ENCODE measurements around the gene AVPR2.

The AVPR2 gene

GRCh38 chrX:153944140-153944799, 39.8 kb downstream of the AVPR2 start, which contains the start of gene RENBP:
Gene RENBP (minus strand): TSS chrX:153944643. CDS start chrX:153944610, 33 bp downstream.
- no peak for TF ChIP-seq POLR2A (IDR thresholded peaks at IDR 0.05; ENCODE audit: low read depth, low read length)
- DNase-seq (ENCODE audit: insufficient read length, low spot score) (no peak), FAIRE-seq (no peak)

DNA sequence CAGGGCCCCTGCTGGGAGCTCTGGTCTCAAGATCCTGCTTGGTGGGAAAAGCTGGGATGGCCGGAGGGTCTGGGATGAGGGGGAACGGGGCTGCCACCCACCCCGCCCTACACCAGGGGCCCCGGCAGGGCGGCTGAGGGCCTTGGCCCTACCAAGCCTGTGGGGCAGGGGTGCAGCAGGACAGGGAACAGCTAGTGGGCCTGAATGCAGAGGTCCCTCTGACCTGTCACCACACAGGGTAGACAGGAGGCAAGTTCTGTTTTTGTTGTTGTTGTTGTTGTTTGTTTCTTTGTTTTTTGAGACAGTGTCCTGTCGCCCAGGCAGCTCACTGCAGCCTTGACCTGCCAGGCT, 40.3 kb downstream of the AVPR2 start:
- no peak for TF ChIP-seq POLR2A (IDR thresholded peaks at IDR 0.05; ENCODE audit: low read depth, low read length)
- FAIRE-seq (no peak), DNase-seq (ENCODE audit: insufficient read length, low spot score) (no peak)

- TF ChIP-seq POLR2A (IDR thresholded peaks at IDR 0.05; ENCODE audit: low read depth, low read length), result no peak
- FAIRE-seq (no peak), DNase-seq (ENCODE audit: insufficient read length, low spot score) (no peak)
Observed at GRCh38 chrX:153945956-153946943, 41.8 kb downstream of the AVPR2 start.

GRCh38 chrX:153947009-153947769, 42.7 kb downstream of the AVPR2 start:
- no peak for TF ChIP-seq POLR2A (IDR thresholded peaks at IDR 0.05; ENCODE audit: low read depth, low read length)
- peak; percentile 89 for FAIRE-seq

DNA sequence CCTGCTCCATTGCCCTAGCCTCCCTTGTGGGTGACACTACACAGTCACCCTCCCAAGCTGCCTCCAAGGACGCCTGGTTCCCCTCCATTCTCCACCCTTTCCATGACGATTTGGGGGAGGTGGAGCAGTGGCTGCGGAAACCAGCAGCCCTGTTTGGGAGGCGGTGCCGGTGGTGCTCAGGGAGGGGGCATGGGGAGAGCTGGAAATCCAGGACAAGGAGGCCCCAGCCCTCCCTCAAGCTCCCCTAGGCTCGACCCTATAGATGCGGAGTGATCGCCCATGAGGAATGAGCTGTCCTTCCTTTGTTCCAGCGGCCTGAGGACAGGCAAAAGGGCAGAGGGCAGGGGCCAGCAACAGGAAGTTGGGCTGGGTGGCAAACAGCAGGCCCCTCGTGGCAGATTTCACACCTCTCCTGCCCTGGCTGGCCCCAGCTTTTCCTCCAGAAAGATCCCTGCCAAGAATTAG, 43.6 kb downstream of the AVPR2 start:
- no peak for DNase-seq (ENCODE audit: insufficient read length, low spot score)
- TF ChIP-seq POLR2A (IDR thresholded peaks at IDR 0.05; ENCODE audit: low read depth, low read length), result no peak
- no peak for FAIRE-seq

More at GRCh38 chrX:153947009-153947769, 42.7 kb downstream of the AVPR2 start:
- DNase-seq (ENCODE audit: insufficient read length, low spot score), result peak; percentile 80

GRCh38 chrX:153948847-153949805, 44.7 kb downstream of the AVPR2 start:
- TF ChIP-seq POLR2A (IDR thresholded peaks at IDR 0.05; ENCODE audit: low read depth, low read length), result no peak
- FAIRE-seq (no peak), DNase-seq (ENCODE audit: insufficient read length, low spot score) (no peak)

- DNase-seq (ENCODE audit: insufficient read length, low spot score), result no peak
- no peak for FAIRE-seq
- no peak for TF ChIP-seq POLR2A (IDR thresholded peaks at IDR 0.05; ENCODE audit: low read depth, low read length)
Observed at GRCh38 chrX:153950127-153950526, 45.7 kb downstream of the AVPR2 start.

DNA sequence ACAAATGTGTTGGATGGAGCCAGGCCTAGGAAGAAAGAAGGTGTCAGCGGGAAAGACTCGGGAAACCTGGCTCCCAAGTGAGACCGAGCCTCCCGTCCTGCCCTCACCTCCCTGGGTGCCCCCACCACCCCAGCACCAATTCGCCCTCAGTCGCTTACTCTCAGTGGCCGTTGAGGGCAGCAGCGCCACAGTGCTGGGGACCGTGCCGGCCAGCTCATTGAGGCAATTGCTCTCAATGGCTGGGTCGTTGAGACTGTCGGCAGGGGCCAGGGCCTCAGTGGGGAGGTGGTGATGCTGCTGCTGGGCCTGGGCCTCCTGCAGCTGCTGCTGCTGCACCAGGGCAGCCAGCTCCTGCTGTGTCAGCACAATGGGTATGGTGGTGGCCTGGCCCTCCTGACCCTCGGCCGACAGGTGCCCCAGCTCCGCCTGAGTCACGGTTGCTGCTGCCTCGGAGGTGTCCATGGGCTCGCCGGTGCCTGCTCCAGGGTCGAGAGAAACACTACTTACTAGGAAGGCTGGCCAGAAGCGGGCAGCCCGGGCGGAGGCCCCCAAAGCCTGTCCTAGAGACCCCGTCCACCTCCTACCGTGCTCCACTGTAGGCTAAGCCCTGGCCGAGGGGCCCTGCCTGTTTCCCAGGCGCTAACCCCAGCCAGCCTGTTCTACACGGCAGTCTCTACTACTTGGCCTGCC, 47.4 kb downstream of the AVPR2 start:
- TF ChIP-seq POLR2A (IDR thresholded peaks at IDR 0.05; ENCODE audit: low read depth, low read length), result no peak
- FAIRE-seq, result no peak
- no peak for DNase-seq (ENCODE audit: insufficient read length, low spot score)

DNA sequence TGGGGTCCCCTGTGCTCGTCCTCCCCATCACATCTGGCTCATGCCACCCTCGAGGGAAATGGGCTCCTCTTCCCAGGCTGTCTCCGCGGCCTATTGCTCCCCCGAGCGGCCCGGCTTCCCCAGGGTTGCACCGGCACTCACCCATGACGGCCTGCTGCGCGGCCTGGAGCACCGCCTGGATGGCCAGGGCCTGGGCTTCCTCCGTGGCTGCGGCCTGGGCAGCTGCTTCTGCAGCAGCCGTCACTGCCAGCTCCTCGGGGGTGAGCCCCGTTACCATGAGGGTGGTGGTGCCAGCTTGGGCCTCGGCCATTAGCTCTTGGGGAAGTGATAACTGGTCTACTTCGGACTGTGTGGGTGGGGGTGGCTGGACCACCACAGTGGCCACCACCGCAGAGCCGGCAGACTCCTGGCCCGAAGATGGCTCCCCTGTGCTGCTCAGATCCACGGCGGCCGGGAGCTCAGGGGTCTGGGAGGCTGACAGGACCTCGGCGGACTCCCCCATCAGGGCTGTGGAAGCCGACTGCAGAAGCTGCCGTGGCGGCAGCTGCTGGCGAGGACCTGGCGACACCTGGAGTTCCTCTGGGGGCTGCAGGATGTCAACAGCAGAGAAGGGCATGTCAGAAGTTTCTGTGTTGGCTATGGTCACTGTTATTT, 48.0 kb downstream of the AVPR2 start:
- no peak for TF ChIP-seq POLR2A (IDR thresholded peaks at IDR 0.05; ENCODE audit: low read depth, low read length)
- FAIRE-seq (no peak), DNase-seq (ENCODE audit: insufficient read length, low spot score) (no peak)

DNA sequence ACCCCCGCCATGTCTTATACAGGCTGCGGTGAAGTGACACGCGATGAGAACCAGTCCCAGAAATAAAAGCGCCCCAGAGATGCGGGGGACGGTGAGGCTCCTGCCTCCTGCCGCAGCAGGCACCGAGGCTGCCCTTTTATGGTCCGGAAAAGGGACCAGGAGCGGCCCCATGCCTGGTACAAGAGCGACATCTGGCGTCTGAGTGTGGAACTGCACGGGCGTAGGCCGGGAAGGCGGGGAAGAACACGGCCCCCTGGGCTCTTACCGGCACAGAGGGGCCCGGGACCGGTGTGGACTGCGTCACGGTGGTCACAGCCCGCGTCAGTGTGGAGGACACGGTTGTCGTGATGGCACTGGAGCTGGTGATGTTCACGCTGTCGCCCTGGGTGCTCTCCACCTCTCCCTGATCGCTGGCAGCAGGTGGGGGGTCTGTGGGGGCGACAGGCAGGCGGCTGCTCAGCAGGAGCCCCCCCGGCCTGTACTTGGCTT, 48.9 kb downstream of the AVPR2 start:
- DNase-seq (ENCODE audit: insufficient read length, low spot score), result peak; percentile 51
- TF ChIP-seq POLR2A (IDR thresholded peaks at IDR 0.05; ENCODE audit: low read depth, low read length), result no peak
- no peak for FAIRE-seq

DNA sequence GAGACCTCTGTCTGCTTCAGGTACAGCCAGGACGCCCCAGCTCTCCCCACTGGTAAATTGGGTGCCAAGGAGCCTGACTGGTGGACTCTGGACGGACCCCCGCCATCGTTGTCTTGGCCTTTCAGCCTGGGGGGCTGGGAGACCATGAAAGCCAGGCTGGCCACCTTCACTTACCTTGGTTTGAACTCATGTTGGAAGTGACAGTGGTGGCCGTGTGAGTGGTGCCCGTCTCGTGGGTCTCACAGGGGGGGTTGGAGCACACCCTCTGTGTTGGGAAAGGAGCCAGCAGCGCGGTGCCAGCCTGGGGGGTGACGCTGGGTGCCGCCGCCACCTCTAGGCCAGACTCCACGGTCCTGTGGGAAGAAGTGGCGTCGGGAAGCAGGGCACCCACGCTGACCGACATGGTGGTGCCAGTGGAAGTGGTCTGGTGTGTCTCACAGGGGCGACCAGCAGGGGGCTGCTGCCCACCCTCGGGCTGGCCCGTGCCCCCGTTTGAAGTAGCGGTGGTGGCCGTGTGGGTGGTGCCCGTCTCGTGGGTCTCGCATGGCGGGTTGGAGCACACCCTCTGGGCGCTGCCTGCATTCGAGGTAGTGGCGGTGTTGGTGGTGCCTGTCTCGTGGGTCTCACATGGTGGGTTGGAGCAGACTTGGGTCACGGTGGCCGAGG, 49.6 kb downstream of the AVPR2 start:
- FAIRE-seq (no peak), DNase-seq (ENCODE audit: insufficient read length, low spot score) (no peak)
- TF ChIP-seq POLR2A (IDR thresholded peaks at IDR 0.05; ENCODE audit: low read depth, low read length), result no peak

Measured in H54 (cell line).